ENCODE data around the gene PCMTD2.

The PCMTD2 gene

DNA sequence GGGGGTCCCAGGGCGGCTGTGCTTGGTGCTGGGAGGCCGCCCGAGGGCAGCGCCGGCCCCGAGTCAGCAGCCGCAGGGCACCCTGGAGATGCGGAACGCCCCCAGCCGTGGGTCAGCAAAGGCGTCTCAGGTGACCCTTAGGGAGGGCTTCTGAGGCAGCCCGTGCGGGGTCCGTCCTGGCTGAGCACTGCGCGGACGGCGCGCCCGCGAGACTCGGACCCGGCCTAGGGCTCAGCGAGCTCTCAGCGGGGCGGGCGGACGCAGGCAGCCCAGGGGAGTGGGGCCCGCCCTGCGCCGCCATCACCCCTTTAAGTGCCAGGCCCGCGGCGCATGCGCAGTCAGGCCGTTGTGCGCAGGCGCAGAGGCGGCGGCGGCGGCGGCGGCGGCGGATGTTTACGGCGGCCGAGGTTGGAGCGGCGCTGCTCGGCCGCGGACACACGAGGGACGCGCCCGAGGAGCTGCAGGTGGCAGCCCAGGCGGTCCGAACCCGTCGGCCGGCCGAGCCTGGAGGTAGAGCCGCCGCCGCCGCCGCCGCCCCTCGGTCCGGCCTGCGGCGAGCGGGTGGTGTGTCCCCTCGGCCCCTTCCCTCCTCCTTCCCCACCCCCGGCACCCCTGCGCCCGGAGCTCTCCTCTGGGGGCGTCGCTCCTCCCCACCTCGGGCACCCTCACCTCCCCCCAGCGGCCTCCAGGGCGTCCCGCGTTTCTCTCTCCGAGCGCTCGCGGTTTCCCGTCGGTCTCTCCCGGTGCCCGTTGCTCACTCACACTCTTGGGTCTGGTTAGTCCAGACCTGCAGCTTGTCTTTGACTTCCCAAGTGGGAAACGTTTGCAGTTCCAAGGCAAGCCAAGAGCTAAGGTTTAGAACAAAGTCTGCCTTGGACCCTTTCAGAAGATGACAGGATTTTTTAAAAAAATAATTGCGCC lies at the start of gene PCMTD2:
TSS of gene PCMTD2 (plus strand) at position 388 of the 921 bp plus-strand sequence. CDS start 4,218 bp downstream, outside the sequence.
- DNase-seq (ENCODE audit: low read depth in 2 of 3, low spot score in 1 of 3): peak; percentile 68 to 79 (median 74)

DNA sequence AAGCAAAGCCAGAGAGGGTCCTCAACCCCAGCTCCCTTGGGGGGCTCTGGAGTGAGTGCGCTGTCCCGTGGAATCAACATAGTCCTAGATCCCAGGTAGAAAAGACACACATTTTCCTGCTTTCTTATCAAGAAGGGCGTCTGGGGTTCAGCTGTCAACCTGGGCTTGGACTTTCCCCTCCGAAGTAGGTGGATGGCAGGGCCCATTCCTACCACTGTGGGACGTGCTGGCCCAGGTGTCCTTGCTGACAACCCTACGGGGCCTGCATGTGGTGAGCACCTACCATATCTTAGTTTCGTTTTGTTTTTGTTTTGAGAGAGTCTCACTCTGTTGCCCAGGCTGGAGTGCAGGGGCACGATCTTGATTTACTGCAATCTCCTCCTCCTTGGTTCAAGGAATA lies 48.9 kb upstream of the PCMTD2 start:
- no peak for DNase-seq (ENCODE audit: low read depth in 2 of 3, low spot score in 1 of 3)

DNA sequence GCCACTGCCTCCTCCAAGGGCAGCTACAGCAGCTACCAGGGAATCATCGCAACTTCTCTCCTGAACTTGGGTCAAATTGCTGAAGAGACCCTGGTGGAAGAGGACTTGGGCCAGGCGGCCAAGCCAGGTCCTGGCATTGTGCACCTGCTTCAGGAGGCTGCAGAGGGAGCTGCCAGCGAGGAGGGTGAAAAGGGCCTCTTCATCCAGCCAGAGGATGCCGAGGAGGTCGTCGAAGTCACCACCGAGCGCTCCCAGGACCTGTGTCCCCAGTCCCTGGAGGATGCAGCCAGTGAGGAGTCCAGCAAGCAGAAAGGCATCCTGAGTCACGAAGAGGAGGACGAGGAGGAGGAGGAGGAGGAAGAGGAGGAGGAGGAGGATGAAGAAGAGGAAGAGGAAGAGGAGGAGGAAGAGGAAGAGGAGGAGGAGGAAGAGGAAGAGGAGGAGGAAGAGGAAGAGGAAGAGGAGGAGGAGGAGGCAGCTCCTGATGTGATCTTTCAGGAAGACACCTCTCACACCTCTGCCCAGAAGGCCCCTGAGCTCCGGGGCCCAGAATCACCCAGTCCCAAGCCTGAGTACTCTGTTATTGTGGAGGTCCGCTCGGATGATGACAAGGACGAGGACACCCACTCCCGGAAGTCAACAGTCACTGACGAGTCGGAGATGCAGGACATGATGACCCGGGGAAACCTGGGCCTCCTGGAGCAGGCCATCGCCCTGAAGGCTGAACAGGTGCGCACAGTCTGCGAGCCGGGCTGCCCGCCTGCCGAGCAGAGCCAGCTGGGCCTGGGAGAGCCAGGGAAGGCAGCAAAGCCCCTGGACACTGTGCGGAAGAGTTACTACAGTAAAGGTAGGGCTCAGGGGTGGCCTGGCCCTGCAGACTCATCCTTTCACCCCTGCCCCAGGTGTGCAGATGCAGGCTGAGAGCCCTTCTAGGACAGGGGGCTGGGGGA lies 47.6 kb upstream of the PCMTD2 start:
- no peak for DNase-seq (ENCODE audit: low read depth in 2 of 3, low spot score in 1 of 3)

DNA sequence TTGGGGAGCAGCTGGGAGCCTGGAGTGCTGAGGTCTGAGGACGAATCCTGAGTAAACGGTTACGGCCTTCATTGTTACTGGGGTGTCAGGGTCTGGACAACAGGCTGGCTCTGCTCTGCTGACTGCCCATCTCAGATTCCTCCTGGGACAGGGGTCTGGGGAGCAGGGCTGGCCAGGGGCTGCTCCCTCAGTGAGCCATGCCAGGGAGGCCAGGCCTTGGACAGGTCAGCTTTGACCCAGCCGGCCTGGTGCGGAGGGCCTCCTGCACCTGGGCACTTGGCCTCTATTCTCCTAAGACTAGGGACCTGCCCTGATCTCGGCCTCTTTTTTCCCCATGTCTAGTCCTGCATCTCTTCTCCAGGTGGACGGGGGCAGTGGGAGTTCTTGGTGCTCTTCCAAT lies 46.4 kb upstream of the PCMTD2 start:
- no peak for DNase-seq (ENCODE audit: low read depth in 2 of 3, low spot score in 1 of 3)

DNA sequence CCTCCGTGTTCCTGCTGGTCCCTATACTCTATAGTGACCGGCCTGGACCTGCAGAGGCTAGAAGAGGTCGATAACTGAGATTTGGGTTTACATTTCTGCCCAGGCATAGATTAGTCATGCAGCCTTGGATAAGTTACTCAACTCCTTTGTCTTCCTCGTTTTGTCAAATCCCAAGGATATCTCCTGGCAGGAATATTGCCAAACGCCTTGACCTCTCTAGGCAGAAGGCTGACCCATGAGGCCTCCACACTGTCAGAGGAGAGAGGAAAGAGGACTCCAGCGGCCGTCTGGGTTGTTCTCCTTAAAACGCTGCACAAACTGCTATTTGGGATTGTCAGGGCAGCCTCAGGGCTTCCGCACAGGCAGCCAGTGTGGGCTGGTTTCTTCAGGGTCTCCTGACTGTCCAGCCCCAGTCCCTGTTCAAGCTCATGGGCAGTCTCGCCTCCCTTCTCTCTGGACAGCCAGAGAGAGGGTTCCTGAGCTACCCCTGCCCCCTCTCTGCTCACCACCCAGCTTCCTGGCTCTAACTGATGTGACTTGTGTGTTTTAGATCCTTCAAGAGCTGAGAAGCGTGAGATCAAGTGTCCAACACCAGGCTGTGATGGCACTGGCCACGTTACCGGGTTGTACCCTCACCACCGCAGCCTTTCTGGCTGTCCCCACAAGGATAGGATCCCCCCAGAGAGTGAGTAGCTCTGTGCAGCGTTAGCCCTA lies 44.7 kb upstream of the PCMTD2 start:
- DNase-seq (ENCODE audit: low read depth in 2 of 3, low spot score in 1 of 3): no peak

DNA sequence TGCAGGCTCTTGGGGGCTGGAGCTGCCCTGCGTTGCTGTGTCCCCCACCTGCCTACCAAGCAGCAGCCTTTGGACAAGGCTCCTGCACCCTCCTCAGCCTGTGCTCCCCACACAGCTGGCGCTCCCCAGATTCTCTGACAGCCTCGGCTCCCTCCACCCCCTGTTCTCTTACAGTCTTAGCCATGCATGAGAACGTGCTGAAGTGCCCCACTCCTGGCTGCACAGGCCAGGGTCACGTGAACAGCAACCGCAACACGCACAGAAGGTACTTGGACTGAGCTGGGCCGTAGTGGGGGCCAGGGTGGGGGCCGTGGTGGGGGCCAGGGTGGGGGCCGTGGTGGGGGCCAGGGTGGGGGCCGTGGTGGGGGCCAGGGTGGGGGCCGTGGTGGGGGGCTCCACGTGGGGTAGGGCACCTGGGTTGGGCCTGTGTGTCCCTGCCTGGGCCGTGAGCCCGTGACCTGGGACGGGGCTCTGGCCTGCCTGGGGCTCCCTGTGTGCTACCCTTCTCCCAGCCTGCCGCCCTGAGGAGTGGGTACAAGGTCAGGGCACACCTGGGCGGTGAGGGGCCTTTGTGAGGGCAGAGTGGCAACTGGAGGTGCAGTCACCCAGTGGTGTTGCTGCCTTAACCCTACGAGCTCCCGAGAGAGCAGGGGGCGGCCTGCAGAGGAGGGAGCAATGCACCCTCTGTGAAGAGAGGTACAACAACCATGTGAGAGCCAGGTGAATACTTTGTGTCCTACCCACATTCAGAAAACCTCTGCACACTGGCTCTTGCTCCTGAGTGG lies 43.5 kb upstream of the PCMTD2 start:
- DNase-seq (ENCODE audit: low read depth in 2 of 3, low spot score in 1 of 3): no peak

DNA sequence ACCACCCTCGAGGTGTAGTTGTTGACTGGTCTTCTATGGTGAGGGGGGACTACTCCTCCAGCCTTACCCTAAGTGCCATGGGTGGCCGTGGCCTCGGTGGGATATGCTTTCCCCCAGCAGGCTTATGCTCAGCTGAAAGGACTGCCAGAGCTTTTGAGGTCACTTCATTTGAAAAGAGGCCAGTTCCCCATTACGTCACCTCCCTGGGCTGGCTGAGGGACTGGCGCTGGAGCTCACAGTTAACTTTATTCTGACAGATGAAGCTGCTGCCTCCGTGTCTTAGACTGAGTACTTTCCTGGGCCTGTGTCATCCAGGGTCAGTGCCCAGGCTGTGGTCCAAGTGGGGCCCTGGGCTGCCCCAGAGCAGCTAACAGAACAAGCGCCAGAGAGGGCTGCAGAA lies 42.8 kb upstream of the PCMTD2 start:
- DNase-seq (ENCODE audit: low read depth in 2 of 3, low spot score in 1 of 3): no peak

DNA sequence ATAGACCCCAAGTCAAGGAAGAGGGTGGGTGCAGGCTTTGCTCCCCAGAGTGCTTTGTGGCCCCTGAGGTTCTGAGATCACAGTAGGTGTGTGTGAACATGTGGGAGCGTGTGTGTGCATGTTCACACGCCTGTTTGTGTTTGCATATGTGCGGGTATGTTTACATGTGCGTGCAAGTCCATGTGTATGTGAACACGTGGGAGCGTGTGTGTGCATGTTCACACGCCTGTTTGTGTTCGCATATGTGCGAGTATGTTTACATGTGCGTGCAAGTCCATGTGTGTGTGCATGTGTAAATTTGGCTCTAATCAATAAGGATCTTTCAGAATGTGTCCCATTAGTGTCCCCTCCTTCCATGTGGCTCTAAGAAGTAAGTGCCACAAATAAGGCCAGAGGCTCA lies 41.4 kb upstream of the PCMTD2 start:
- no peak for DNase-seq (ENCODE audit: low read depth in 2 of 3, low spot score in 1 of 3)

DNA sequence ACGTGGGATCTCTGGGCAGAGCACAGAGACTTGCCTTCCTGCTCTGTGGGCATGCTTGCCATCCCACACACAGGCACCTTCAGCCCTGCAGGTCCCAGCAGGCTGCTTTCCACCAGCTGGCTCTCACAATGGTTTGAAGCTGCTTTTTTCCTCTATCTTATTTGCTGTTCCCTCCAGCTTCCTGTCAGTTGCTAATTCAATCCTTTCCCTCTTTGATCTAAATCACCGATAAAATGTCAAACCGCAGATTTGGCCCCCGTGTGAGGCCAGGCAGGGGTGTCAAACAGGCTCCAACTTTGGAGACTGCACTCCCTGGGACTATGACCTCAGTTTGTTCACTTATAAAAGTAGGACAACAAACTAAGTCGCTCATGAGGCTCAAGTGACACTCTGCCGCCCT lies 40.6 kb upstream of the PCMTD2 start:
- no peak for DNase-seq (ENCODE audit: low read depth in 2 of 3, low spot score in 1 of 3)

DNA sequence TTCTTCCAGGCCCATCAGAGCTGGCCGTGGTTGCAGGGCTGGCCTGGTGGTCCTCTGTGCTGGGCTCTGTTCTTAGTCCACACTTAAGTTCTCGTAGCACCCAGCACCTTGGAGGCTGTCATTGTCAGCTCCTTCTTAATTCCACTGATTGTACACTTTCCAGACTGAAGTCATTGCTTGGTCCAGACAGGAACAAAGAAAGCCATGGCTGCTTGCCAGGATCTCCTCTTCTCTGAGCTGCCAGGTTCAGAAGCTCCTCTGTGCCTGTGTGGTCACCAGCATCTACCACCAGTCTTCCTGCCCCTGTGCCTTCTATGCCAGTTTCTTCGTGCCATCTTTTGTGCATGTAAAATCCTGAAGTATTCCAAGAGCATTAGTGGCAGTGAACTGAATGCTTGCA lies 39.5 kb upstream of the PCMTD2 start:
- no peak for DNase-seq (ENCODE audit: low read depth in 2 of 3, low spot score in 1 of 3)

DNA sequence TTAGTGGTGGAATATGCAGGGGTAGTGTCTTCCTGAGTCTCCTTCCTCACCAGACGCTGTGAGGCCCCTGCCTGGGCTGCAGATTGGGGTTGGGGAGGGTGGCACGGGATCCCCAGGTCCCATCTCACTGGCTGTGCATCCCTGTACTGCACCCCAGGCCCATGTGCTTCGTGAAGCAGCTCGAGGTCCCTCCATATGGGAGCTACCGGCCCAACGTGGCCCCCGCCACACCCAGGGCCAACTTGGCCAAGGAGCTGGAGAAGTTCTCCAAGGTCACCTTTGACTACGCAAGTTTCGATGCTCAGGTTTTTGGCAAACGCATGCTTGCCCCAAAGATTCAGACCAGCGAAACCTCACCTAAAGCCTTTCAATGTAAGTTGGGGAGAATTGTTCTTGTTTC lies 38.6 kb upstream of the PCMTD2 start:
- DNase-seq (ENCODE audit: low read depth in 2 of 3, low spot score in 1 of 3): no peak

DNA sequence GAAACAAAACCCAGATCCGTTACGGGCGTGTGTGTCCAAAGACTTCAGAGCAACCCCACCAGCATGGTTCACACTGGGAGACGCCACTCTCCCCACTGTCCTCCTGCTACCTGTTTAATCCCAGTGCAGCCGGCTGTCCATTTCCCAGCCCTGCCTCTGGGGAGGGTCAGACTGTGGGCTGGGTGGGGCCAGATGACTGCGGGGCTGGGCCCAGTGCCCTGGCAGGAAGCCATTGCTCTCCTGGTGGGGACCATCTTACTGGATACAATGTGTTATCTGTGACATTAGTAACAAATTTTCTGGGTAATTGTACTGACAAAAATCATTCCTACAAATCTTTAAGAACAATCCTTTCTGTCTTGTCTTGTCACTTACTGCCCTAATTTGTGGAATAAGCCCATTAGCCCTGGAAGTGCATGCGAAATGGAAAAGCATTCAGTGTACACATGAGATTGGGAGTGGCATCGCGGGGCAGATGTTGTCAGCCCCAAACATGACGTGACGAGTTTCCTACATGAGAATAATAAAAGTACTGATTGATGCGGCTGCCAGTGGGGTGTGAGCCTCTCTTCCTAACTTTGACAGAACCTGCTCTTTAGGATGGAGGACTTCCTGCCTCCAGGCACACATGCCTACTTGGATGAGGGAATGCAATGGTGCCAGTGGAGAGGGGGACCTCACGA lies 37.9 kb upstream of the PCMTD2 start:
- DNase-seq (ENCODE audit: low read depth in 2 of 3, low spot score in 1 of 3): no peak

DNA sequence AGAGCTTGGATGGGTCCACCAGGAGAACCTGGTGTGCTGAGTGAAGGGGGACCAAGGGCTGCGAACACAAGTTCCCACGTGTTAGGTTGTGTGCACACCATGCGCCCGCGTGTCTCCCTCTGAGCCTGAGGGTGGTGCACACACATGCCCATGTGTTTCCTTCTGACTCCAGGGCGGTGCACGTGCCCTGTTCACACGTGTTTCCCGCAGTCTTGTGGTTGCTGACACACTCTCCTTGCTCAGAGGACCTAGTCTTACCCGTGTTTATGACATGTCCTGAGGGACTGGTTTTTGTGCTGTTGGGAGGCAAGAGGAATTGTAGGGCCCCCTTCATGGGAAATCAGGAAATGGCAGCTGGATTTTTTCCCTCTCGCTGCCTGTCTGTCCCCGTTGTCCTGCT lies 36.3 kb upstream of the PCMTD2 start:
- DNase-seq (ENCODE audit: low read depth in 2 of 3, low spot score in 1 of 3): no peak

DNA sequence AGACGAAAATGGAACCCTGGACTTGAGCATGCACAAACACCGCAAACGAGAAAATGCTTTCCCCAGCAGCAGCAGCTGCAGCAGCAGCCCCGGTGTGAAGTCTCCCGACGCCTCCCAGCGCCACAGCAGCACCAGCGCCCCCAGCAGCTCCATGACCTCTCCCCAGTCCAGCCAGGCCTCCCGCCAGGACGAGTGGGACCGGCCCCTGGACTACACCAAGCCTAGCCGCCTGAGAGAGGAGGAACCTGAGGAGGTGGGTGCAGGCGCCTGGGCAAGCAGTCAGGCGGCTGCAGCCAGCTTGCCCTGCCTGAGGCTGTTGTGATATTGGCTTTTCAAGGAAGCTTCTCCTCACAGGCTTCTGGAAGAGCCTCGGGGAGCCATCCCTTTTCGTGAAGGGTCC lies 35.8 kb upstream of the PCMTD2 start:
- no peak for DNase-seq (ENCODE audit: low read depth in 2 of 3, low spot score in 1 of 3)

DNA sequence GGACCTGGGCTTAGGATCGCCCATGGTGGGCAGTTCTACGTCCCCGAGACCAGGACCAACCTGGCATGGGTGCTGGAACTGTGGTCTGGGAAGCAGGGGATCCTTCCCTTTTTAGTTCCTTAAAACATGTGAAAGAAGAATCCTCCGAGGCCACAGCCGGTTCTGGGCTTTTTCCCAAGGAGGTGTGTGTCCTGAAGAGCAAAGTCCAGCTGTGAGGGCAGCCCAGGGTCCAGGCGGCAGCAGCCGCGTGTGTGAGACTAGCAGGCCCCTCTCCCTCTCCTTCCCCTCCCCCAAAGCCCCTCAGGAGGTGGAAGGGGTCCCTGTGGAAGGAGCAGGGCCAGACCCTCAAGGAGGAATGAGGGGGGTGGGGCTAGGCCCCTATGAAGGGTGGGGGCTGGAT lies 35.1 kb upstream of the PCMTD2 start:
- DNase-seq (ENCODE audit: low read depth in 2 of 3, low spot score in 1 of 3): no peak

DNA sequence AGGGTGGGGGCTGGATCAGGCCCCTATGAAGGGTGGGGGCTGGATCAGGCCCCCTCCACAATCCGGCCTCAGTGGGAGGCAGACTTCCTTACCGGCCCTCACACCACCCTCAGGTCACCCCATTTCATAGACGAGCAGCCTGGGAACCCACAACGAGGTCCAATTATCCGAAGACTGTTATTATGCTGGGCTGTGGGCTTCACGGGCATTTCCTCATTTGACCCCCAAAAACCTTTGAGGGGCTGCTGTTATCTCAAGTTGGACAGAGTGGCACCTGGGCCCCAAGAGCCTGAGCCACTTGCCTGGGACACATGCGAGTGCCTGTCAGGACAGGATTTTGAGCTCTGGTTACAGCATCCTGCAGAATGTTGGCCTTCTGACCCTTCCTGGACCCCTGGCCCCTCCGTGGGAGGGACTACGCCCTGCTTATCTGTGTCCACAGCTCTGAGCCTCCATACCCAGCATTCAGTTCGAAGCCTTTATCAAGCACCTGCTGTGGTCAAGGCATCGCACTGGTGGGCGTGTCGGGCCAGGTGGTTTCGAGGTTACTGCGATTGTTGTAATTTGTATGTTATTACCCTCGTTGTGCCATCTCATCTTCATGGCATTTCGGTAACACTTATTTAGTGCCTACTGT lies 34.5 kb upstream of the PCMTD2 start:
- no peak for DNase-seq (ENCODE audit: low read depth in 2 of 3, low spot score in 1 of 3)

DNA sequence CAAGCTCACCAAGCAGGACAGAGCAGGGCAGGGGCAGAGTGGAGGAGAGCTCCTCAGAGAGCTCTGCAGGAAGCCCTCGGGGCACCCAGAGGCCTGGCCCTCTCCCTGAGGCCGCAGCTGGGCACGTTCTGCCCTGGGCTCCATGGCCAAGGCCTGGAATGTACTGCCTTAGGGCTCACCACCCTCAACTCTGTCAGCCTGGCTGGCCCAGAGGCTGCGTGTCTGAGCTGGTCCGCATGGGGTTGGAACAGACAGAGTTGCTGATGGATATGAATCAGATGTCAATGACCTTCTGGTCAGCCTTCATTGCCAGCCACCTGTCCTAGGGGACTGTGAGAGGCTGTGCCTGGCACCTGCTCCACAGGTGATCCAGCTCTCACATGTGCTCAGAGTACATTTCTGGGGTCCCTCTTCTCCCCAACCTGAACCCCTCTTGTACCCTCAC lies 33.2 kb upstream of the PCMTD2 start:
- no peak for DNase-seq (ENCODE audit: low read depth in 2 of 3, low spot score in 1 of 3)

DNA sequence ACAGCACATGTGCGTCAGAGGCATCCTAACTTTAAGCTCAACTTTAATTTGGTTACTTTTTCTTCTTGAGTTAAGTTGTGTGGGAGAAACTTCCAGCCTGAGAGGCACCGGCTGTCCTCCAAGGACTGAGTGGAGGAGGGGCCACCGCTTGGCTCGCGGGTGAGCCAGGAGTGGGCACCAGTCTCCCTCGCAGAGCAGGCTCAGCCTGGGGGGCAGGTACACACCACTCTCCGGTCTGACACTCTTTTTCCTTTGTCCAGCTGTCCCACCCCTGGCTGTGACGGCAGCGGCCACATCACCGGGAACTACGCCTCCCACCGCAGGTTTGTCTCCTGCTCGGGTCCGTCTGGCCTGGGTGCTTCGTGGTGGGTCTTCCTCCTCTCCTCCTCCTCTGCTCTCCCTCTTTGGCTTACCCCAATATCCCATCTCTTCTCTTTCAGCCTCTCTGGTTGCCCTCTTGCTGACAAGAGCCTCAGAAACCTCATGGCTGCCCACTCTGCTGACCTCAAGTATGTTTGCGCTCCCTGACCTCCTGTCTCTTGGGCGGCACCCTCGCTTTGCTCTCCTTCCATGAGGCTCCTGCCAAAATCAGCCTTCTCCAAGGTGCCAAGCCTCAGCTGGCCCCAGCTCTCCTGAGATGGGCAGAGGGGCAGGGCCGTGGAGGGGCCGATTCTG lies 32.6 kb upstream of the PCMTD2 start:
- no peak for DNase-seq (ENCODE audit: low read depth in 2 of 3, low spot score in 1 of 3)

DNA sequence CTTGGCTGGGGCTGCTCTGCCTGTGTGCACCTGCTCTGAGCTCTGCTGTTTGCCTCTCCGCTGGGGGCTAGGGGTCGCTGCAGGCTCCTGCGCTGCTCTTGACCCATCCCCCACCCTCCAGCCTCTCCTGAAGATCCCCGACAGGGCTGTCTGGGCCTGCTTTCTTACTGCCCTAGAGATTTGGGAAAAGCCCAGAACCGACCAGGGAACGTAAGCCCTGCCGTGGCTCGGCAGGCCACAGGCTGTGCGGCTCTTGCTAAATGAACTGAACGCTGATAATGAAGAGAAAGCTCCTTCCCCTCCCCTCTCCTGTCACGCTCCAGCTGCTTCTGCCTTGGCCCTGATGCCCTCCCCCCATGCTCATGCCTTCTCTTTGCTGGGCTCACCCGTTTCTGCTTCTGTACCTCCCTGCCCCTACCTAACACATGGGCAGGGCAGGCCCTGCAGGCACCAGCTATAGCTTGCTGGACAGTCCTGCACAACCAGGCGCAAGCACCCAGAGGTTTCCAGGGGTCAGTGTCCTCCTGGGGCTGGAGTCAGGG lies 32.0 kb upstream of the PCMTD2 start:
- no peak for DNase-seq (ENCODE audit: low read depth in 2 of 3, low spot score in 1 of 3)

All from stimulated activated CD4-positive, alpha-beta T cell treated with anti-CD3 and anti-CD28 coated beads, Interleukin-12 subunit alpha, Interleukin-12 subunit beta, amount 100 ng/mL, for 48 hours (primary cell).